HG03064 (cell line): ENCODE results near the gene MTLN.
"Not testable (repeated sequence)": the region's sequence is repeated elsewhere in the genome, so short reads cannot be mapped to it uniquely, and the experiment has no call there.

Source experiments
- ATAC-seq: cut with Tn5 transposase; IDR thresholded peaks from one replicate; pipeline ENCODE4 v1.9.1; 2021; ENCODE audit warnings: low read depth; ENCODE audit not compliant: unreplicated experiment

MTLN gene

DNA sequence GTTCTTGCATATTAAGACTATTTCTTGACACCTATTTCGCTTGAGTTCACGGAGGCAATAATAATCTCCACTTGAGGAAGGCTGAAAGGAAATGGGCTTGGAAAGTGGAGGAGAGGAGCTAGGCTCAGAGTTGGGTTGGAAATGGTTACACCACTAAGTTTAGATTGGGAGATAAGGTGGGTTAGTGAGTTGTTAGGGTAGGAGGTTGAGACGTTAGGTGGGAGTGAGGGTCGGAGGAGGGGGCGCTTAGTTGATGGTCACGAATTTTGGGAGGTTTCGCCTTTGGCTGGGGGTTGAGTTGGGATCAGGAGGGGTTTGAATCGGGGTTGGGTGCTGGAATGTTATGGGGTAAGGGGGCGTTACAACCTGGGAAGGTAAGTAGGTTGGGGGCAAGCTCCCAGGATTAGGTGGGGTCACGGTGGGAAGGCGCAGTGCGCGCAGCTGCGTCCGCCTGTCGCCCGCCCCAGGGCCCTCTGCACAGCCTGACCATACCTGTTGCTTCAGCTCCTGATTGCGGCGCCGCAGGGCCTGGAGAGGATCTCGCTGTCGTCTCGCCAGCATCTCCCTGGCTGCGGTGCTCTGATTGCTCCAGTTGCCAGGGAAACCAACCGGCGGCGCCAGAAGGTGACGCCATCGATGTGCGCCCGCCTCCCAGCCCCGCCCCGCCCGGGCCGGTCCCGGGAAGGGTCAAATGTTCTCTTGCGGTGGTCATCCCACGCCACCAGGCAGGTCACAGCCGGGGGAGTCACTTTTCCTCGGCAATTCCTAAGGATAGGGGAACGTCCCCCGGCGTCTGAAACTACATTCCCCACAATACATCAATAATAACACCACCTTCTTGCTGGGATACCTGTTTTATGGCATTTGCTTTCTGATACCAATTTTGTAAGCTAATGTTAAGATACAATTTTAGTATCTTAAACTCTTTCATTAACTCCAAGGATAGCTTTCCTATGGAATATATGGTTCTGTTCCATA lies 7.7 kb downstream of the MTLN start, which contains the start of gene NPHP1:
Gene NPHP1, minus strand, starts transcription at position 606 of the 978 bp plus-strand sequence. Its CDS starts 45 bp downstream, at position 561.
- ATAC-seq, result peak; percentile 88

DNA sequence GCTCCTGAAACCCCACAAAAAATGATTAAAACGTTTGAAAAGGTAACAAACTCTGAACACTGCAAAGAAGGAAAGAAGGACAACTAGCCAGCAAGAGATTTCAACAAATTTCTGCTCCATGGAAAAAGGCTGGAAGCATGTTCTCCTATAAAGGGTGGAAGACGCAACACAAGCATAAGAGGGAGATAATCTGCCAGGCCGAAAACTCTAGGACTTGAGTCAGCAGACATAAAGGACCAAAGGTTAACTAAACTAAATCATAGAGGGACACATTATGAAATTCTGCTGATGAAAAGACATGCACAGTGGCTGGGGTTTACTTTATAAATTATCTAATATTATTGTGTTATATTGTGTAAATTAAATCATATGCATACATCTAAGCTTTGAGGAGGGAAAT lies 14.3 kb downstream of the MTLN start:
- ATAC-seq, result no peak

DNA sequence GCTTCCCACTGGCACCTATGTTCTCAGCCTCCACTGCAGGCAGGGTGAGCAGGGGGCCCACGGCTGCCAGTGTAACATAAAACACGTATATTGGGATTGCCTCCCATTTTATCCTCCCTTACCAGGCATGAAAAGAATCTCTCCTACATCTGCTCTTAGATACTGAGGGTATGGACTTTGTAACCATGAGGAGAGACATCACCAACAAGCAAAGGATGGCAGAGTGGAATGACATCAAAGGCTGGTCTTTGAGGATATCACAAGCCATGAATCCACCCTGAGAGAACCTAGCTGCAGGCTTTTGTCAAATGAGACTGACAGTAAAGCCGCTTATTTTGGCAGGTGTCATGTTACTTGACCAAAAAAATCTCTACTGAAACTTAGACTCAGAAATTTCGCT lies 14.9 kb downstream of the MTLN start:
- ATAC-seq, result no peak

DNA sequence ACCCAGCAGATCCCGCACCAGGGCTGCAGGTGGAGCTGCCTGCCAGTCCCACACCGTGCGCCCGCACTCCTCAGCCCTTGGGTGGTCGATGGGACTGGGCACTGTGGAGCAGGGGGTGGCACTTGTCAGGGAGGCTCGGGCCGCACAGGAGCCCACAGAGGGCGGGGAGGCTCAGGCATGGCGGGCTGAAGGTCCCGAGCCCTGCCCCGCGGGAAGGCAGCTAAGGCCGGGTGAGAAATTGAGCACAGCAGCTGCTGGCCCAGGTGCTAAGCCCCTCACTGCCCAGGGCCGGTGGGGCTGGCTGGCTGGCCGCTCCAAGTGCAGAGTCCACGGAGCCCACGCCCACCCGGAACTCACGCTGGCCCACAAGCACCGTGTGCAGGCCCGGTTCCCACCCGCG lies 22.2 kb downstream of the MTLN start:
- not testable (repeated sequence) for ATAC-seq

DNA sequence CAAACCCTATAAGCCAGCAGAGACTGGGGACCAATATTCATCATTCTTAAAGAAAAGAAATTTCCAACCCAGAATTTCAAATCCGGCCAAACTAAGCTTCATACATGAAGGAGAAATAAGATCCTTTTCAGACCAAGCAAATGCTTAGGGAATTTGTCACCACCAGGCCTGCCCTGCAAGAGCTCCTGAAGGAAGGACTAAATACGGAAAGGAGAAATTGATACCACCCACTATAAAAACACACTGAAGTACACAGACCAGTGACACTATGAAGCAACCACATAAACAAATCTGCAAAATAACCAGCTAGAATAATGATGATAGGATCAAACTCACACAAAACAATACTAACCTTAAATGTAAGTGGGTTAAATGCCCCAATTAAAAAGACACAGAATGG lies 29.9 kb downstream of the MTLN start:
- ATAC-seq, result no peak

DNA sequence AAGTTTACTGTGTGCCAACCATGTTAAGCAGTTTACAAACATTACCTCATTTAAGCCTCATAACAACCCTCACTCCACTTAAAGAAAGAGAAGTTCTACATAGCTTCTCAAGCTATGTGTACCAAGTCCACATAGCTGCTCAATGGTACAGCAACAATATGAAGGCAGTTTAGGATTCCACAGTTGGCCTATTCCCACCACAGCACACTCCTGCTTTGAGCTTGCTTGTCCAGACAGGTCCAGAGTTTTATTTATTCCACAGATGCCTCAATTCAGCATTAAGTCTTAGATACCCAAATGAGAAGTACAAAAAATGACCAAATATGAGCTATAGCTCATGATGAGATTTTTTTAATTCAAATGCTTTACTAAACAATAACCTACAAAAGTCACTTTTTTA lies 32.3 kb downstream of the MTLN start:
- no peak for ATAC-seq

DNA sequence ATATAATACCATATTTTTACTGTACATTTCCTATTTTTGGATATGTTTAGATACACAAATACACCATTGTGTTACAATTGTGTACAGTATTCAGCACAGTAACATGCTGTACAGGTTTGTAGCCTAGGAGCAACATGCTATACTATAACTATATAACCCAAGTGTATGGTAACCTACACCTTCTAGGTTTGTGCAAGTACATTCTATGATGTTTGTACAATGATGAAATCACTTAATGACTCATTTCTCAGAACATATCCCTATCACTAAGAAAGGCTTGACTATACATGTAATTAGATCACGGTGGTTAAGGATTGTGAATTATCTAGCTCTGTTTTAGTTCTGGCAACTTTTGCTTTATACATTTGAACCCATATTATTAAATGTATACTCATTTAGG lies 38.8 kb downstream of the MTLN start:
- ATAC-seq, result no peak

DNA sequence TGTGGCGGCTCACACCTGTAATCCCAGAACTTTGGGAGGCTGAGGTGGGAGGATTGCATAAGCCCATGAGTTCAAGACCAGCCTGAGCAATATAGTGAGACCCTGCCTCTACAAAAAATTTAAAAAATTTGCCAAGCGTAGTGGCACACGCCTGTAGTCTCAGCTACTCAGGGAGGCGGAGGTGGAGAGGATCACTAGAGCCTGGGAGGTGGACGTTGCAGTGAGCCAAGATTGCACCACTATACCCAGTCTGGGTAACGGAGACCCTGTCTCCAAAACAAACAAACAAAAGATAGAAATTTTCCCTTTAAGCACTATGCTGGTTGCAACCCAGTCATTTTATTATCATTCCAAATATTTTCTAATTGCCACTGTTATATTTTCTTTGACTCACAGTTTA lies 39.8 kb downstream of the MTLN start:
- no peak for ATAC-seq

DNA sequence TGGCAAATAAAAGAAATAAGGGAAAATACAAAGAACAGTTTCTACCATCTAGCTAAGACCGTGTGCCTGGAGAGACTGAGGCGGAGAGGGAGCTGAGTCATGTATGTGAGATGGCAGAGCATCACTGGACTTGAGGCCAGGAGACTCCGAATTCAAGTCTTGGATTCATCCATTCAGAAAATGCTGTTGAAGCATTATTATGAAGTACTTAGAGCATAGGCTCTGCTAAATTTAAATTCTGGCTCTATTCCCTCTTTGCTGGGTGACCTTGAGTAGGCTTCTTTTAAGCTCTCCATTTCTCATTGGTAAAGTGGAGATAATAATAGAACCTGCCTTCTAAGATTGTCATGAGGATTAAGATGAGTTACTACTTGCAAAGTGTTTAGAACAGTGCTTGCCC lies 42.2 kb downstream of the MTLN start:
- no peak for ATAC-seq

DNA sequence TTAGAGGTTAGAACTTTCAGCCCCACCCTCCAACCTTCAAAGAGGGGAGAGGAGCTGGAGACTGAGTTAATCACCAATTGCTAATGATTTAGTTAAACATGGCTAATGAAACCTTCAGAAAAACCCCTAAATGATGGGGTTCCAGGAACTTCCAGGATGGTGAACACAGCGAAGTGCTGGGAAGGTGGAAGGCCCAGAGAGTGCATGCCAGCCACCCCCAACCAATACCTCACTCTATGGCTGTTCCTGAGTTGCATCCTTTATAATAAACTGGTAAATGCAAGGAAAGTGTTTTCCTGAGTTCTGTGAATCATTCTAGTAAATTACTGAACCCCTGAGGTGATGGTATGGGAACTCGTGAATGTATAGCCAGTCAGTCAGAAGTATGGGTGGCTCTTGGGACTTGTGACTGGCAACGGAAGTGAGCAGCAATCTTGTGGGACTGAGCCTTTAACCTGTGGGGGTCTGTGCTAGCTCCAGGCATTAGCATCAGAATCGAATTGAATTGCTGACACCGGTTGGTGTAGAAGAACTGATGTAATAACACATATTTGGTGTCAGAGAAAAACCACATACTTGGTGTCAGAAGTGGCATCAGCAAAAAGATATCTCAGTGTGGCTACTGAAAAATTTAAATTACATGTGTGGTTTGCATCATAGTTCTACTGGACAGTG lies 44.9 kb downstream of the MTLN start:
- no peak for ATAC-seq

DNA sequence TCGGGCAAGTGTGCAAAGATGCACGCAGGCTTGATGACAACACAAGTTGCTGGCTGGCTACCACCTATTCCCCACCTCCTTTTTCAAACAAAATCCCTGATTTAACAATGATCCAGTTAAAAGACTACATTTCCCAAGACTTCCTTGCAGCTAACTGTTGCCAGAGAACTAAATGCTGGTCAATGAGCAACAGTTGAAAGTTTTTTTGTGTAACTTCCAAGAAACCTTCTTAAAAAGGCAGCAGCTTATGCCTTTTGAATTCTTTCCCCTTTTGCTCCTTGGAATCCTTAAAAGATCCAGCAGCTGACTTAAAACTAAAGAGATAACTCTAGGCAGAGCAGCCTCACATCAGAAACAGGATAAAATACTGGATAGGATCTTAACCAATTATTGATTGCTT lies 46.1 kb downstream of the MTLN start:
- ATAC-seq, result no peak
